LNCAP (cell line): ENCODE data around the gene CCDC40.

Source experiments
- TF ChIP-seq, protein P1 (sequence below): fragments of 450-650 bp; IDR thresholded peaks from 2 replicates; pipeline ENCODE4 v1.5.1; 2017; ENCODE audit warnings: mild to moderate bottlenecking

Gene CCDC40

DNA sequence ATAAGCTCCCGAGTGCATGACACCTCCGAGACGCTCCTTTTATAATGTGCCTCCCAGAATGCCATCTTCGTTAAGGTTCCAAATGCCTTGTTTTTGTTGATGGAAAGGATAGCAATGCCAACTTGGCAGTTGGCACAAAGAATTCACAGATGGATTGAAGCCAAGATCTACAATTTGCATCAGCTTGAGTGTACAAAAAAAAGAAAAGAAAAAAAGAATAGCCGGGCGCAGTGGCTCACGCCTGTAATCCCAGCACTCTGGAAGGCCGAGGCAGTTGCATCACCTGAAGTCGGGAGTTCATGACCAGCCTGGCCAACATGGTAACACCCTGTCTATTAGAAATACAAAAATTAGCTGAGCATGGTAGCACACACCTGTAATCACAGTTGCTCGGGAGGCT lies 8.4 kb upstream of the CCDC40 start:
- TF ChIP-seq, protein P1, sequence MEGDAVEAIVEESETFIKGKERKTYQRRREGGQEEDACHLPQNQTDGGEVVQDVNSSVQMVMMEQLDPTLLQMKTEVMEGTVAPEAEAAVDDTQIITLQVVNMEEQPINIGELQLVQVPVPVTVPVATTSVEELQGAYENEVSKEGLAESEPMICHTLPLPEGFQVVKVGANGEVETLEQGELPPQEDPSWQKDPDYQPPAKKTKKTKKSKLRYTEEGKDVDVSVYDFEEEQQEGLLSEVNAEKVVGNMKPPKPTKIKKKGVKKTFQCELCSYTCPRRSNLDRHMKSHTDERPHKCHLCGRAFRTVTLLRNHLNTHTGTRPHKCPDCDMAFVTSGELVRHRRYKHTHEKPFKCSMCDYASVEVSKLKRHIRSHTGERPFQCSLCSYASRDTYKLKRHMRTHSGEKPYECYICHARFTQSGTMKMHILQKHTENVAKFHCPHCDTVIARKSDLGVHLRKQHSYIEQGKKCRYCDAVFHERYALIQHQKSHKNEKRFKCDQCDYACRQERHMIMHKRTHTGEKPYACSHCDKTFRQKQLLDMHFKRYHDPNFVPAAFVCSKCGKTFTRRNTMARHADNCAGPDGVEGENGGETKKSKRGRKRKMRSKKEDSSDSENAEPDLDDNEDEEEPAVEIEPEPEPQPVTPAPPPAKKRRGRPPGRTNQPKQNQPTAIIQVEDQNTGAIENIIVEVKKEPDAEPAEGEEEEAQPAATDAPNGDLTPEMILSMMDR = no peak

DNA sequence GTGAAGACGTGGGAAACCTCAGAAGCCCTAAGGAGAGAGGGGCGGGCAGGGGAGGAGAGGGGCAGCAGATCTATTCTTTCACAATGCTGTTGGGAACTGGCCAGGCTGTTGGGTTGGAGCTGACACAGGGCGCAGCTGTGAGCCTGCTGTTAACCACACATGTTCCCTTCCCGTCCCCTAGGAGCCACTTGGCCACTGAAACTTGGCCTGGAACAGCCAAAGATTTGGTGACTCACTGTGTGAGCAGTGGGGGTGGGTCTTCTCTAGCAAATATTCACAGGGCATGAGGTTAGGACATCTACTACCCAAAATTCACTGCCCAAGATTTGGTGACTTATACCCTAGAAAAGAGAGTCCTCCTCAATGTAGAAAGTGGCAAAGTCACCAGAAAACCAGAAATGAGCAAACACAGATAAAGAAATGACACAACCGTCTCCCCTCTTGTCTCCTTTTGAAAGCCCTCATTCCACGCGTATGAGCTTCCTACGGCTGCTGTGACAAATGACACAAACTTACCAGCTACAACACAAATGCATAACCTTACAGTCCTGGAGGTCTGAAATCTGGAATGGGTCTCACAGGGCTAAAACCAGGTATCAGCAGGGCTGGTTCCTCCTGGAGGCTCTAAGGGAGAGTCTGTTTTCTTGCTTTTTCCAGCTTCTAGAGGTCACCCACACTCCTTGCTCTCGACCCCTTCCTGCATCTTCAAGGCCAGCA lies 7.0 kb upstream of the CCDC40 start:
- TF ChIP-seq, protein P1 = no peak

DNA sequence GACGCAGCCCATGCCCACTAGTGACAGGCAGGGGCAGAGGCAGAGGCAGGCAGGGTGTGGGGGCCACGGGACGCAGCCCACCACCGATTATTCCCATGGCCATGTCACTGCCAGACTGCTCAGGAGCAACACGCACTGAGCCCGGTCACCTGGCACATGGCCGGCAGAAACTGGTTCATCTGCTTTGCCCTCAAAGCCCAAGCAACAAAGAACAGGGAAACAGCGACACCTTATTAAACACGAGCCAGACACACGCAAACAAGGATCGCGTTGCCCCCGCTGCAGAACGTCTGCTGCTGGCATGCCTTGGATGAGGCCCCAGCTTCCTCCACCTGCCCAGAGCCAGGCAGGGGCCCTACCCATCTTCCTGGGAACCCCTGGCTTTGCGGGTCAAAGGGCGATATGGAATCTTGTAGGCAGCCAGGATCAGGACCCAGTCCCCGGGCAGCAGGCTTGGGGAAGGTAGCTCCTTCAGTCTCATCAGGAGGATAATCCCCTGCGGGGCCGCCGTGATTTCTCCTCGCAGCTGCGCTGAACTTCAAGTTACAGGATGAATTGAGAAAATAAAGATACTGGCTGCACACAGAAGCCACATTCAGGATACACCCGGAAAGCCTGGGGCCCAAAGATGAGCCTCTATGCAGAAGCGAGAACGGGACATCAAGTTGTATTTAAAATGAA lies 5.6 kb upstream of the CCDC40 start:
- TF ChIP-seq, protein P1 = peak; percentile 49

DNA sequence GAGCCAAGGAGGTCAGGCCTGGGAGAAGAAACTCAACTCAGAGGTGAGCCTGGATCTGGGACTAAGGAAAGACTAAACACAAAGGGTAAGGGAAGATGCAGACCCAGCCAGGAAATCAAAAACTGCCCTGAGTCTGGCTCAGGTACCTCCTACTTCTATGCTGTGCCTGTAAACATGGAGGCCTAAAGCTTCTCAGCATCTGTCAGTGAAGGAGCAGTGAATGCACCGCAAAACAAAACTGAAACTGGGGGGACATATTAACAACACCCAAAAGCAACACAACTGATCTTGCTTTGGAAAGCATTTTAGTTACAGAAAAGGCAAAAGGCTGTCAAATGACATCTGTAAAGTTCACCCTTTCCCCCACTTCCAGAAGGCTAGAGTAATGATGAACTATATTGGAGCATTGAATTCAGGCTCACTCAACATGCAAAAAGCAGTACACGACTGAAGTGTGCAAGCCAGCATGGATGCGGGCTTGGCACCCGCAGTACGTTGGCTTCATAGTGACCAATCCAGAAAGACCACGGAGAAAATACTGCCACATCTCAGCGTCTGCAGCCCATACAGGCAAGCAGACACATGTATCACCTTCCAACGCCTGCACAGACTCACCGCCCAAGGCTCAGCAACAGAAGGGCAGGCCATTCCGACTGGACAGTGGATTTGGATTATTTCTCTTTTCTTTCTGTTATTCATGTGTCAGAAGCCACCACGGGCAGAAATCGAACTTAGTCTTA lies 4.6 kb upstream of the CCDC40 start:
- TF ChIP-seq, protein P1 = no peak

DNA sequence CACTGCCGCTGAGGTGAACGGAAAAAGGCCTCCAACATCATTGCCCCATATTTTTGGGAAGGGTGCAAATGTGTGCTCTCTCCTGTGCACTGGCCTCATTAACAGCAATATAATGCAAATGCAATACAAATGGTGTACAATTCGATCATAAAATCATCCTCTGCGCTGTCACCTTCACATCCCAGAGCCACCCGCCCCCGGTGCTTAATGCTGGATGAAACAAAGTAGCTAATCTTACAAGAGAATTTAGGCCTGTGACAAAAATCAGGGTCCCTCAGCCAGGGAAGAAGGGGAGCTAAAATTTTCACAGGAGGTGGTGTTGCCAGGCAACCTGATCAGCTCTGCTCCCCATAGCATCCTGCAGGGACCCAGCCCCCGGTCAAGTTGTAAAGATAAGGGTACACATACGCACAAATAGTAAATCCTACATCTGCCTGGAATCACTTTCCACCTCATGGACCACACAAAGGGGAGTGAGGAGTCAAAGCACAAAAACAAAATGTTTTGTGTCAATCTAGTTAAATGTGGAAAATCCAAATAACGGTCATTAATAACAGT lies 3.7 kb upstream of the CCDC40 start:
- TF ChIP-seq, protein P1 = no peak

DNA sequence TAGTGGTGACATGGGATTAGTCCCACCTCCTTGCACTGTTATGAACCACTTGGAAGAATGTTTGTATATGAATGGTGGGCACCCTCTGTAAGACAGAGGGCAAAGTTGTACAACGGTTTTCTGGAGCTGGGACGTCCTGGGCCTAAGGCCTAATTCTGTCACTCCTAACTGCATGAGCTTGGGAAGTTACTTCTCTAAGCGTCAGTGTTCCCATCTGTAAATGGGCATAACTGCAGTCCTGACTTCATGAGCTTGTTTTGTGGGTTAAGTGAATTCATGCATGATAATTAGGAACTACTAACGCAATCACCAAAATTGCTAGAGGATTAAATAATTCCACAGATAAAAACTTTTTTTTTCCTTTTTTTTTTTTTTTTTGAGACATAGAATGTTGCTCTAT lies 2.6 kb upstream of the CCDC40 start:
- TF ChIP-seq, protein P1 = no peak

DNA sequence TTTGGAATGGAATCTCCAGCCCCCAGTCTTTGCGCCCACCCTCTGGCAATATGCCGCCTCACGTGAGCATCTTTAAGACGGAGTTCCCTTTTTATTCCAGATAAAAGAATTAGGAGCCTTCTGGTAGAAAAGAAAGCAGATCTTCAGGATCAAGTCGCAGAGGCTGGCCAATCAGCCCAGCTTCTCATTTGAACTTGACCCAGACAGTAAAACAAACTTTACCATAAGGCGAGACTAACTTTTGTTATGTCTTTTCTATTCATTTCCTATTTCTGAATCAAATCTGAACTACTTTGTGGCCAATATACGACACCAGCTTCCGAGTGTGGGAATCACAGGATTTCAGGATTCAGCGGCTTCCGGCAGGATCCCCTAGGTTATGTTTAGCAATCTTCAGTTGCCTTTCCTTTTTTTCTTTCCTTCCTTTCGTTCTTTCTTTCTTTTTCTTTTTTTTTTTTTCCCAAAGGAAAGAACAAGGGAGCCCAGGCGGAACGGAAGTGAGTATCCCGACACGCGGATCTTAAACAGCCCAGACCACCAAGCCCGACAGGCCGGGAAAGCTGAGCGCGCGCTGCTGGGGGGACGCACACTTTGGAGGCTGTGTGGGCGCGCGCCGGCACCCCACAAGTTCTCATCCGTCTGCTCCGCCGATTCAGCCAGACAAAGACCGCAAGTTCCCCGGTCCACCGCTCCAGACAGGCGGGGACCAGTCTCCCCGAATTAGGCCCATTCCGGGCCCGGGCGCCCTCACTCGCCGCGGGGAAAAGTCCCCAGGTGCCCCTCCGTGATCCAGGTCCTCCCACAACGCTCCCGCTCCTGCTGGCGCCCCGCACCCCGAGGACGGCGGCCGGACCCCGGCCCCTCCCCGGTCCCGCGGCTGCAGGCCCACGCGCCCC lies 1.4 kb upstream of the CCDC40 start:
- TF ChIP-seq, protein P1 = no peak
